HG03159 (cell line): ENCODE results near the gene PIK3C2B.

Experiments
- ATAC-seq: cut with Tn5 transposase; IDR thresholded peaks from one replicate; pipeline ENCODE4 v1.9.1; 2021; ENCODE audit warnings: mild to moderate bottlenecking, moderate library complexity; ENCODE audit not compliant: unreplicated experiment

PIK3C2B gene

DNA sequence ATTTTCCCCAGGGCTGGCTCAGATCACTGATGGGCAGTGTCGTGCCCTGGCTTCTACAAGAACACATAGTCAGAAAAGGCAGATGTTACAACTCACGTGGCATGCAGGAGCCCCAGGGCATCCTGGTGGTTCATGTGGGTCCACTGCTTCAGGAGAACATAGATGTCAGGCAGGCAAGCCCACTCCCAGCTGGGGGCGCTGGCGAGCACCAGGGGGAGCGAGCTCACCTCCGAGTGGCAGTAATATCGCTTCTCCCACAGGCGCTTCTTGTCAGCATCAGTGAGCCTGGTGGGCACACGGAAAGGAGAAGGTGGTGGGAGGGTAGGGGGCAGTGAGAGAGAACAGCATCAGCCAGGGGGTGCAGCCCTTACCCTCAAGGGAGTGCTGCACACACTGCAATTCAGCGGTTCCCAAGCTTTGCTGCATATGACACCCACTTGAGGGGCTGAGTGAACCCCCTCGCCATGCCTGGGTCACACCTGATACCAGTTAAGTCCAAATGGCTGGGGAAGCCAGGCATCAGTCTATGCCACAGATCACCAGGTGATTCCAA is 48.7 kb downstream of the PIK3C2B start:
- ATAC-seq, result peak; percentile 14
